Muscle of leg (tissue), 11 donors: ENCODE results near the gene IL1RAPL2. TPM values are rescaled to one million over a fixed set of nuclear protein-coding genes. Genes with fewer than 3 reads are reported as not detected.

Experiments used
- DNase-seq: peaks from one replicate; pipeline ENCODE4 v3.0.0; 2013
- H3K27ac ChIP-seq: one replicate; pipeline ENCODE4 v1.5.1; 2013; ENCODE audit warnings: mild to moderate bottlenecking, low read length, control low read depth
- H3K27me3 ChIP-seq: one replicate; pipeline ENCODE4 v1.6.1; 2013; ENCODE audit warnings: low read length; ENCODE audit not compliant: control insufficient read depth, insufficient read depth
- H3K36me3 ChIP-seq: one replicate; pipeline ENCODE4 v1.6.1; 2013; ENCODE audit warnings: low read length; ENCODE audit not compliant: control insufficient read depth, insufficient read depth
- H3K4me1 ChIP-seq: one replicate; pipeline ENCODE4 v1.6.1; 2013; ENCODE audit warnings: low read length; ENCODE audit not compliant: control insufficient read depth, insufficient read depth
- H3K4me3 ChIP-seq: one replicate; pipeline ENCODE4 v1.5.1; 2013; ENCODE audit warnings: low read length, control low read depth
- H3K9me3 ChIP-seq: replicated peaks from 2 replicates; pipeline ENCODE4 v1.6.1; 2013; ENCODE audit warnings: low read depth, low read length; ENCODE audit not compliant: control insufficient read depth
- WGBS: methylation state at CpG from one replicate; pipeline ENCODE4 v1.1.5; 2013; ENCODE audit warnings: missing lambda C conversion rate; ENCODE audit not compliant: insufficient coverage; 5-methylcytosine and 5-hydroxymethylcytosine counted together
- polyA plus RNA-seq, 8 donors: library from polyadenylated mRNA; unstranded; fragments of 120-200 nt; gene quantifications; one replicate each; pipeline versions ENCODE4 v1.2.1 to v1.2.3, GENCODE V29; 2013; ENCODE audit warnings: inconsistent platforms in 1 of 8, low replicate concordance in 1 of 8; ENCODE audit not compliant: insufficient read length in 8 of 8, insufficient read depth in 1 of 8
- total RNA-seq: library from RNA; stranded (reverse); fragments of 120-200 nt; gene quantifications from one replicate; pipeline ENCODE4 v1.2.4, GENCODE V29; 2013

IL1RAPL2 gene
- total and polyA plus RNA-seq, 9 donors = 1.7 to 3.9 (median 3.0) TPM

- Histone ChIP-seq H3K4me3 (no peak overlapping the region), H3K36me3 (no peaks in the 10 kb centered on the region), H3K4me1 (no peaks in the 10 kb centered on the region), H3K9me3 (no peaks in the 10 kb centered on the region), H3K27ac (no peak overlapping the region), H3K27me3 (no peaks in the 10 kb centered on the region)
- DNase-seq = no peak
- WGBS = no CpG with 5 or more reads among the region's 2 CpGs
These were observed 555.2 kb downstream of the IL1RAPL2 start for GRCh38 chrX:105121186-105121585.

DNA sequence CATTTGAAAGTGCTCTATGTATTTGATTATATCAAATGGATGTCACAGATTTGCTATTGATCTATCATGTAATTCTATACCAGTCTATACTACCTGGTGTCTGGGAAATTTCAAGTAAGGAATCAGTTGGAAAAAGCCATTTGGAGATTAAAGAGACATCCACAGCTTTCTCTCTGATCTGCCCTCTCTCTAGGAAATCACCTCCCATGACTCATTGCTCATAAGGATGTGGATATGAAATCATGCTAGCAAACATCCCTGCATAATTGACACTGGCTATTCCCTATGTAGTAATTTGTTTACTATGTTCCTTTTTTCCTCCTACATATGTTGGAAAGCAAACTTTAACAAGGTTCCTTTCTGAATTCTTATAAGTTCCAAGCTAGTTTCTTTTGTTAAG, 560.2 kb downstream of the IL1RAPL2 start:
- Histone ChIP-seq H3K4me3 (no peak overlapping the region), H3K9me3 (no peaks in the 10 kb centered on the region), H3K4me1 (no peaks in the 10 kb centered on the region), H3K27ac (no peak overlapping the region), H3K27me3 (no peaks in the 10 kb centered on the region), H3K36me3 (no peaks in the 10 kb centered on the region)
- DNase-seq = no peak

- H3K9me3 ChIP-seq = no peaks in the 10 kb centered on the region
- no peak for DNase-seq
- peaks cover 2% of the 10 kb centered on the region for H3K27me3 ChIP-seq
- no peak overlapping the region for H3K4me3 ChIP-seq
- no peak overlapping the region for H3K27ac ChIP-seq
- H3K36me3 ChIP-seq = no peaks in the 10 kb centered on the region
- H3K4me1 ChIP-seq = no peaks in the 10 kb centered on the region
These were observed 568.3 kb downstream of the IL1RAPL2 start for GRCh38 chrX:105134273-105134672.

DNA sequence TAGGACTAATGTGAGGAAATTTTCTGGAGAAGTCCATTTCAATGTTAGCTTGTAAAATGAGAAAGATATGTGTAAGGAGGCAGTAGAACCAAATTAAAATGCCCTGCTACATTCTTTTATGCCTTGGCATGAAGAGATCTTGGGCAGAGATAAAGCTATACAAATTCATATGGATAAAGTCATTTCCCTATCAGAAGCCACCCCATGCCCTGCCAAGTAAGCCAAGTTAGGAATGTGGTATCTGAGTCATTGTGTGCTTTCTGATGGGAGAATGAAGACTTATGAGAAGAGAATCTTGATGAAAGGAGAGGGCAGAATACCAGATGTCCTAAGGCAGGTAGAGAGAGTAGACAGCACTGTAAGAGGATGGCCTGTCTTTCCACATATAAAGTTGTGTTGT, 570.8 kb downstream of the IL1RAPL2 start:
- no peak for DNase-seq
- Histone ChIP-seq H3K9me3 (no peaks in the 10 kb centered on the region), H3K4me1 (no peaks in the 10 kb centered on the region), H3K27ac (no peak overlapping the region), H3K4me3 (no peak overlapping the region), H3K36me3 (no peaks in the 10 kb centered on the region), H3K27me3 (peaks cover 2% of the 10 kb centered on the region)

GRCh38 chrX:105150036-105150435, 584.0 kb downstream of the IL1RAPL2 start:
- no peaks in the 10 kb centered on the region for H3K4me1 ChIP-seq
- no CpG with 5 or more reads among the region's 1 CpG for WGBS
- no peaks in the 10 kb centered on the region for H3K9me3 ChIP-seq
- H3K27me3 ChIP-seq = peaks cover 2% of the 10 kb centered on the region
- H3K36me3 ChIP-seq = no peaks in the 10 kb centered on the region
- H3K4me3 ChIP-seq = no peak overlapping the region
- no peak overlapping the region for H3K27ac ChIP-seq
- no peak for DNase-seq

- no CpG with 5 or more reads among the region's 4 CpGs for WGBS
- no peaks in the 10 kb centered on the region for H3K9me3 ChIP-seq
- H3K4me3 ChIP-seq = no peak overlapping the region
- no peaks in the 10 kb centered on the region for H3K27me3 ChIP-seq
- H3K4me1 ChIP-seq = no peaks in the 10 kb centered on the region
- H3K27ac ChIP-seq = no peak overlapping the region
- no peak for DNase-seq
- no peaks in the 10 kb centered on the region for H3K36me3 ChIP-seq
These were observed 584.6 kb downstream of the IL1RAPL2 start for GRCh38 chrX:105150557-105150956.

- WGBS = no CpG with 5 or more reads among the region's 3 CpGs
- Histone ChIP-seq H3K27ac (no peak overlapping the region), H3K9me3 (no peaks in the 10 kb centered on the region), H3K4me3 (no peak overlapping the region), H3K4me1 (no peaks in the 10 kb centered on the region), H3K36me3 (no peaks in the 10 kb centered on the region), H3K27me3 (peaks cover under 1% of the 10 kb centered on the region)
- DNase-seq = no peak
These were observed 601.2 kb downstream of the IL1RAPL2 start for GRCh38 chrX:105167233-105167632.

GRCh38 chrX:105168577-105168976, 602.6 kb downstream of the IL1RAPL2 start:
- DNase-seq = peak; percentile 59
- WGBS = 50% methylated on average over 1 of the region's 2 CpGs
- H3K27ac ChIP-seq = no peak overlapping the region

GRCh38 chrX:105173071-105173470, 607.1 kb downstream of the IL1RAPL2 start:
- DNase-seq = no peak
- H3K9me3 ChIP-seq = no peaks in the 10 kb centered on the region
- no peaks in the 10 kb centered on the region for H3K4me1 ChIP-seq
- H3K36me3 ChIP-seq = no peaks in the 10 kb centered on the region
- no peak overlapping the region for H3K4me3 ChIP-seq
- H3K27me3 ChIP-seq = peaks cover 14% of the 10 kb centered on the region
- WGBS = 60% methylated on average over 1 of the region's 4 CpGs
- no peak overlapping the region for H3K27ac ChIP-seq

More at GRCh38 chrX:105168577-105168976, 602.6 kb downstream of the IL1RAPL2 start:
- H3K4me3 ChIP-seq = no peak overlapping the region
- H3K36me3 ChIP-seq = no peaks in the 10 kb centered on the region
- no peaks in the 10 kb centered on the region for H3K4me1 ChIP-seq
- H3K9me3 ChIP-seq = no peaks in the 10 kb centered on the region
- peaks cover 7% of the 10 kb centered on the region for H3K27me3 ChIP-seq

DNA sequence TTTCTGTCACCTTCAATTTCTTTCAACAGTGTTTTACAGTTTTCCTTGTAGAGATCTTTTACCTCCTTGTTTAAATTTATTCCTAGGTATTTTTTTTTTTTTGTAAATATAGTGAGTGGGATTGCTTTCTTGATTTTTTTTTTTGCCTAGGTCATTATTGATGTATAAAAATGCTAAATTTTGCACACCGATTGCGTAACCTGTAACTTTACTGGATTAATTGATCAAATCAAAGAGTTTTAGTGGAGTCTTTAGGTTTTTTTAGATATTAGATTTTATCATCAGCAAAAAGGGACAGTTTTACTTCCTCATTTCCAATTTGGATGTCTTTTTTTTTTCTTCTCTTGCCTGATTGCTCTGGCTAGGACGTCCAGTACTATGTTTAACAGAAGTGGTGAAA, 613.6 kb downstream of the IL1RAPL2 start:
- Histone ChIP-seq H3K27me3 (peaks cover 4% of the 10 kb centered on the region), H3K36me3 (no peaks in the 10 kb centered on the region), H3K9me3 (peaks cover 2% of the 10 kb centered on the region), H3K4me1 (no peaks in the 10 kb centered on the region), H3K27ac (no peak overlapping the region), H3K4me3 (no peak overlapping the region)
- no peak for DNase-seq
- 33% methylated on average over 1 of the region's 3 CpGs for WGBS

DNA sequence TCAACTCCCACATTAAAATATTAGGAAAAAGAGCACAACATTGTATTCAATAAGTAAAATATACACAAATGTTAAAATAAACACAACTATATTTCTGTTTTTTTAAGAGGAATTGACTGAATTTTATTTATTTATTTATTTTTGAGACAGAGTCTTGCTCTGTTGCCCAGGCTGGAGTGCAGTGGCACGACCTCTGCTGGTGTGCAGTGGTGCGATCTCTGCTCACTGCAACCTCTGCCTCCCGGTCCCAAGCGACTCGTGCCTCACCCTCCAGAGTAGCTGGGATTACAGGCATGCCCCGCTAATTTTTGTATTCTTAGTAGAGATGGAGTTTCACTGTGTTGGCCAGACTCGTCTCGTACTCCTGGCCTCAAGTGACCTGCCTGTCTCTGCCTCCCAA, 623.1 kb downstream of the IL1RAPL2 start:
- Histone ChIP-seq H3K27ac (no peak overlapping the region), H3K36me3 (no peaks in the 10 kb centered on the region), H3K9me3 (no peaks in the 10 kb centered on the region), H3K27me3 (peaks cover 3% of the 10 kb centered on the region), H3K4me3 (no peak overlapping the region), H3K4me1 (no peaks in the 10 kb centered on the region)
- no CpG with 5 or more reads among the region's 8 CpGs for WGBS
- DNase-seq = no peak
